ENCODE results near the gene UNC5C. TPM values are rescaled to one million over a fixed set of nuclear protein-coding genes. Genes with fewer than 3 reads are reported as not detected.

Gene UNC5C
- total and polyA plus RNA-seq, 2 of the 8 experiments (the other 6 are each of a cell fraction or from before 2014, with no cell fraction given): 0.30 to 1.3 TPM

GRCh38 chr4:95507561-95507960 is 41.2 kb downstream of the UNC5C start:
- Histone ChIP-seq H3K9ac (replicated peaks in 1 of 4; ENCODE audit: extremely low read depth in 1 of 4, low read depth in 3 of 4, low read length in 3 of 4) (no peak overlapping the region), H3K23me2 (ENCODE audit: low read depth, low read length) (no peaks in the 10 kb centered on the region), H3K27ac (ENCODE audit: low read depth, low read length) (no peak overlapping the region), H3K9me3 (ENCODE audit: insufficient read depth in 2 of 2, low read depth in 1 of 2, low read length in 1 of 2) (no peaks in the 10 kb centered on the region), H3K4me1 (replicated peaks in 1 of 4; ENCODE audit: control insufficient read depth in 3 of 4, insufficient read depth in 4 of 4, low read length in 3 of 4) (no peaks in the 10 kb centered on the region), H2BK20ac (ENCODE audit: low read length) (no peak overlapping the region), H4K91ac (replicated peaks; ENCODE audit: insufficient read length, low read length) (no peak overlapping the region), H3K18ac (ENCODE audit: extremely low read depth, low read length) (no peak overlapping the region), H3K4me3 (ENCODE audit: extremely low read depth in 1 of 4, insufficient read depth in 2 of 4, low read depth in 3 of 4, low read length in 4 of 4) (no peak overlapping the region), H3K4me2 (ENCODE audit: insufficient read depth in 1 of 2, low read depth in 2 of 2, low read length in 2 of 2) (no peak overlapping the region), H4K5ac (ENCODE audit: insufficient read length, low read depth, low read length) (no peak overlapping the region), H3K36me3 (ENCODE audit: control insufficient read depth in 2 of 4, insufficient read depth in 4 of 4, low read length in 3 of 4) (no peaks in the 10 kb centered on the region), H2BK5ac (ENCODE audit: low read depth, low read length) (no peak overlapping the region), H2AFZ (ENCODE audit: low read length) (no peak overlapping the region), H4K20me1 (replicated peaks in 1 of 2; ENCODE audit: control insufficient read depth in 1 of 2, insufficient read depth in 2 of 2, low read length in 2 of 2) (no peaks in the 10 kb centered on the region), H2AK5ac (ENCODE audit: low read depth, low read length) (no peak overlapping the region), H3K27me3 (replicated peaks in 1 of 4; ENCODE audit: control insufficient read depth in 3 of 4, extremely low read depth in 1 of 4, insufficient read depth in 3 of 4, low read length in 3 of 4) (no peaks in the 10 kb centered on the region), H4K8ac (ENCODE audit: extremely low read depth, insufficient read depth, low read length) (no peak overlapping the region), H3K4ac (replicated peaks; ENCODE audit: insufficient read length, low read depth, low read length) (no peak overlapping the region), H2BK15ac (ENCODE audit: low read length) (no peak overlapping the region), H2BK120ac (replicated peaks; ENCODE audit: low read depth, low read length) (no peak overlapping the region), H3K56ac (replicated peaks; ENCODE audit: insufficient read length, low read depth, low read length) (no peak overlapping the region), H3K79me1 (ENCODE audit: low read depth, low read length) (no peaks in the 10 kb centered on the region), H3K23ac (ENCODE audit: insufficient read length) (no peak overlapping the region), H2BK12ac (ENCODE audit: low read depth, low read length) (no peak overlapping the region), H3K79me2 (ENCODE audit: control insufficient read depth in 1 of 2, insufficient read depth in 2 of 2, low read length in 2 of 2) (no peaks in the 10 kb centered on the region), H3K14ac (ENCODE audit: insufficient read length) (no peak overlapping the region)
- 95% methylated on average over 5 of the region's 5 CpGs; no CpG with 5 or more reads in 1 of the 2 experiments for WGBS, 2 experiments (ENCODE audit: extremely low coverage in 1 of 2, insufficient coverage in 1 of 2, insufficient read length in 1 of 2, insufficient replicate concordance in 2 of 2, low coverage in 1 of 2, low lambda C conversion rate in 2 of 2, missing lambda C conversion rate in 1 of 2)
- ChIA-PET POLR2A (ENCODE audit: partially characterized antibody) (no interaction called here), CTCF (ENCODE audit: partially characterized antibody) (interaction anchor here (1.0 to 1.1 kb wide), 2 partner anchors 13 to 40 kb away, joined by 3 to 4 read pairs; no protein-coding TSS in a partner anchor)
- no peak for TF ChIP-seq ASH2L (IDR thresholded peaks at IDR 0.05; ENCODE audit: low read length)
- TF ChIP-seq SIX5 (IDR thresholded peaks at IDR 0.05; ENCODE audit: low read depth, low read length): no peak
- no peak for TF ChIP-seq EGR1 (IDR thresholded peaks at IDR 0.05; ENCODE audit: borderline replicate concordance, low read depth, low read length)
- TF ChIP-seq RXRA (IDR thresholded peaks at IDR 0.05; ENCODE audit: insufficient read depth, low read depth, low read length): no peak
- no peak for TF ChIP-seq ATF2 (IDR thresholded peaks at IDR 0.05; ENCODE audit: low read length)
- TF ChIP-seq KDM5A (IDR thresholded peaks at IDR 0.05; ENCODE audit: low read length): no peak
- TF ChIP-seq POLR2AphosphoS5 (IDR thresholded peaks at IDR 0.05; ENCODE audit: low read depth, low read length): no peak
- TF ChIP-seq CTCF (IDR thresholded peaks at IDR 0.05; ENCODE audit: control extremely low read depth in 1 of 3, insufficient read depth in 1 of 3, low read depth in 1 of 3, low read length in 3 of 3): no peak
- TF ChIP-seq RNF2 (IDR thresholded peaks at IDR 0.05; ENCODE audit: borderline replicate concordance, low read depth, low read length, missing control alignments, poor library complexity, severe bottlenecking): no peak
- no peak for FAIRE-seq
- no peak for DNase-seq (ENCODE audit: low read depth in 1 of 2, low spot score in 2 of 2)
